Natural killer cell treated with Interleukin-12 subunit alpha and Interleukin-12 subunit beta and Interleukin-15 and Interleukin-18, amount 100 ng/mL, for 72 hours (primary cell): ENCODE measurements around the gene TMEM207. TPM values are rescaled to one million over a fixed set of nuclear protein-coding genes. Genes with fewer than 3 reads are reported as not detected.

Experiments used
- ATAC-seq, 2 donors: fragments of 150-1000 bp; cut with Tn5 transposase in 1 of 2; sonication (Bioruptor Pico), chemical (Tn5 transposase) in 1 of 2; 2 replicates each; pipeline ENCODE4 v1.10.0; 2021
- DNase-seq: peaks from one replicate; pipeline ENCODE4 v3.0.0; 2022; ENCODE audit warnings: low spot score
- H3K27ac Mint-ChIP-seq, 2 donors: 1 replicate in 1 of 2; 2 replicates in 1 of 2; pipeline ENCODE4 v1.8.0; 2022; ENCODE audit warnings: mixed read lengths in 2 of 2, mild to moderate bottlenecking in 1 of 2, moderate library complexity in 1 of 2
- H3K27me3 Mint-ChIP-seq, 2 donors: 1 replicate in 1 of 2; 2 replicates in 1 of 2; pipeline ENCODE4 v1.8.0; 2022; ENCODE audit warnings: mixed read lengths in 2 of 2
- H3K36me3 Mint-ChIP-seq: one replicate; pipeline ENCODE4 v1.8.0; 2022; ENCODE audit warnings: mixed read lengths
- H3K4me1 Mint-ChIP-seq, 2 donors: 1 replicate in 1 of 2; 2 replicates in 1 of 2; pipeline ENCODE4 v1.8.0; 2022; ENCODE audit warnings: low read depth in 2 of 2, mixed read lengths in 2 of 2, mild to moderate bottlenecking in 1 of 2
- H3K4me3 Mint-ChIP-seq: one replicate; pipeline ENCODE4 v1.8.0; 2022; ENCODE audit warnings: mixed read lengths
- H3K9me3 Mint-ChIP-seq: 2 replicates; pipeline ENCODE4 v1.8.0; 2022; ENCODE audit warnings: mixed read lengths
- total RNA-seq, 2 donors: library from RNA; stranded (reverse); gene quantifications; one replicate each; pipeline ENCODE4 v1.2.3, GENCODE V29; 2022

TMEM207 gene
- not detected for total RNA-seq

GRCh38 chr3:190449801-190450200 is at the start of gene TMEM207:
Gene TMEM207, minus strand, starts transcription at chr3:190449901. Its CDS starts 92 bp downstream, at chr3:190449809.
- ATAC-seq (no peak), DNase-seq (no peak)
- Mint-ChIP-seq H3K36me3 (no peaks in the 10 kb centered on the region), H3K4me1 (peaks cover 2 to 3% of the 10 kb centered on the region in 2 donors), H3K9me3 (no peaks in the 10 kb centered on the region), H3K27me3 (peaks cover 3 to 9% of the 10 kb centered on the region in 2 donors), H3K4me3 (no peak within 1 kb of the TSS), H3K27ac (no peak within 1 kb of the TSS)

GRCh38 chr3:190499122-190499521 is 49.4 kb upstream of the TMEM207 start:
- no peak overlapping the region for H3K4me3 Mint-ChIP-seq
- no peaks in the 10 kb centered on the region for H3K9me3 Mint-ChIP-seq
- peaks cover 25 to 77% of the 10 kb centered on the region in 2 donors for H3K27me3 Mint-ChIP-seq
- H3K36me3 Mint-ChIP-seq: no peaks in the 10 kb centered on the region
- ATAC-seq (no peak), DNase-seq (no peak)
- no peak overlapping the region for H3K27ac Mint-ChIP-seq
- no peaks in the 10 kb centered on the region for H3K4me1 Mint-ChIP-seq

DNA sequence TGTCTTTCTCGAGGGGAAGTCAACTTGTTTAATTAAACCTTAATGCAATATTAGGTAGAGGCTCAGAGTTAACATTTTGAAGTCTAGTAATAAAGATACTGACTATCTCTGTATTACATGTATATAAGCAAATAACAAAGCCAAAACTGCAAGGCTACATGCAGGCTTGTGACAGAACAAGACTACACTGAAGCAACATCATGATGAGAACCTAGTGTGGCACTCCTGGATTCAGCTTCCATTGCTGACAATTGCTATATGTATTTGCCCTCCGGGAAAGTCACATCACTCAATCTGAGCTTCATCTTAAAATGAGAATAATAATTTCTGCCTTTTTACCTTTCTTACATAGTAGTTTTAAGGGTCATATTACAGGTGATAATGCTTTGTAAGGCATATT is 48.6 kb upstream of the TMEM207 start:
- ATAC-seq (no peak), DNase-seq (no peak)

DNA sequence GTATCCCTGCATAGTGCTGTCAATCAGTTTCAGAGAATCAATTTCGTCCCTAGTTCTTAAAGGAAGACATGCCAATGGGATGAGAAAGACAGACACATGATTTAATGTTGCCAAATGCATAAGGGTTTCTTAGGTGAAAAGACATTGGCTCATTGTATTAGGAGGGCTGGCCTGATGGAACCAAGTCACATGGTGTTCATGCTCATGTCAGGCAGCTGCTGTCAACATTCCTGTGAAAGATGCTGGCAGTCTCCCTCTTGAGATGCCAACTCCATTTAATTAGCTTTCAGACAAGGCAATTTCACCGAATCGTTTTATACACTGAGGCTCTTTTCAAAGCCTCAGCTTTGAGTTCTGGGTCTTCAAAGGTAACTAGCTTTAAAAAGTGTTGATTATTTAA is 48.1 kb upstream of the TMEM207 start:
- H3K9me3 Mint-ChIP-seq: no peaks in the 10 kb centered on the region
- DNase-seq (no peak), ATAC-seq (no peak)
- H3K27ac Mint-ChIP-seq: no peak overlapping the region
- H3K27me3 Mint-ChIP-seq: peaks cover 32 to 84% of the 10 kb centered on the region in 2 donors
- no peaks in the 10 kb centered on the region for H3K36me3 Mint-ChIP-seq
- no peak overlapping the region for H3K4me3 Mint-ChIP-seq
- H3K4me1 Mint-ChIP-seq: no peaks in the 10 kb centered on the region

More for the DNA sequence above, 48.6 kb upstream of the TMEM207 start:
- H3K4me1 Mint-ChIP-seq: no peaks in the 10 kb centered on the region
- no peaks in the 10 kb centered on the region for H3K36me3 Mint-ChIP-seq
- H3K27ac Mint-ChIP-seq: no peak overlapping the region
- peaks cover 29 to 84% of the 10 kb centered on the region in 2 donors for H3K27me3 Mint-ChIP-seq
- H3K4me3 Mint-ChIP-seq: no peak overlapping the region
- H3K9me3 Mint-ChIP-seq: no peaks in the 10 kb centered on the region

- Mint-ChIP-seq H3K27me3 (peaks cover 36 to 86% of the 10 kb centered on the region in 2 donors), H3K4me1 (no peaks in the 10 kb centered on the region)
Observed at GRCh38 chr3:190496859-190497258, 47.2 kb upstream of the TMEM207 start.

DNA sequence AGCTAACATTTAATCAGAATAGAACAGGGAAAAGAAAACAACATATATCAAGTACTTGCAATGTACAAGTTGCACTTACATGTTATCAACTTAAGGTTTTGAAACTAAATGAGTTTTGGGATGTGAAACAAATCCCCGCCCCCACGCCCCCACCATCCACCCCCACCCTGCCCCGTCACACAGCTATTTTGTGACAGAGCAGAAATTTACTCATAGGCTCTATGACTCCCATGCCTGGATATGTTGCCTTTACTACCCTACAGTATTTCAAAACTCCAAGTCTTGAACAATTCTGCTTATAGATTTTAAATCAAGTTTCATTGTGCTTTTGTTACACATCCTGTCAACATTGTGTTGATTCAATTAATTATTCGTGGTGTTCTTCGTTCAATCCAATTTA is 46.1 kb upstream of the TMEM207 start:
- ATAC-seq (no peak), DNase-seq (no peak)
- Mint-ChIP-seq H3K36me3 (no peaks in the 10 kb centered on the region), H3K4me3 (no peak overlapping the region), H3K27ac (no peak overlapping the region), H3K4me1 (no peaks in the 10 kb centered on the region), H3K9me3 (no peaks in the 10 kb centered on the region), H3K27me3 (peaks cover 31 to 83% of the 10 kb centered on the region in 2 donors)

More at GRCh38 chr3:190496859-190497258, 47.2 kb upstream of the TMEM207 start:
- ATAC-seq: no peak
- H3K36me3 Mint-ChIP-seq: no peaks in the 10 kb centered on the region
- no peak overlapping the region for H3K27ac Mint-ChIP-seq
- no peak for DNase-seq
- H3K4me3 Mint-ChIP-seq: no peak overlapping the region
- no peaks in the 10 kb centered on the region for H3K9me3 Mint-ChIP-seq

GRCh38 chr3:190495354-190495753 is 45.7 kb upstream of the TMEM207 start:
- Mint-ChIP-seq H3K27me3 (peaks cover 27 to 83% of the 10 kb centered on the region in 2 donors), H3K4me1 (no peaks in the 10 kb centered on the region), H3K27ac (no peak overlapping the region), H3K9me3 (no peaks in the 10 kb centered on the region), H3K36me3 (no peaks in the 10 kb centered on the region), H3K4me3 (no peak overlapping the region)
- no peak for ATAC-seq
- DNase-seq: no peak

- no peak for ATAC-seq
- no peak overlapping the region for H3K27ac Mint-ChIP-seq
- no peak overlapping the region for H3K4me3 Mint-ChIP-seq
- no peaks in the 10 kb centered on the region for H3K36me3 Mint-ChIP-seq
- peaks cover 27 to 82% of the 10 kb centered on the region in 2 donors for H3K27me3 Mint-ChIP-seq
- no peaks in the 10 kb centered on the region for H3K4me1 Mint-ChIP-seq
- no peaks in the 10 kb centered on the region for H3K9me3 Mint-ChIP-seq
- DNase-seq: no peak
Observed at GRCh38 chr3:190494907-190495306, 45.2 kb upstream of the TMEM207 start.

- H3K9me3 Mint-ChIP-seq: no peaks in the 10 kb centered on the region
- no peak for DNase-seq
- no peaks in the 10 kb centered on the region for H3K4me1 Mint-ChIP-seq
- no peak for ATAC-seq
- H3K27me3 Mint-ChIP-seq: peaks cover 33 to 86% of the 10 kb centered on the region in 2 donors
- H3K4me3 Mint-ChIP-seq: no peak overlapping the region
- no peak overlapping the region for H3K27ac Mint-ChIP-seq
- no peaks in the 10 kb centered on the region for H3K36me3 Mint-ChIP-seq
Observed at GRCh38 chr3:190492966-190493365, 43.3 kb upstream of the TMEM207 start.

GRCh38 chr3:190492129-190492528 is 42.4 kb upstream of the TMEM207 start:
- Mint-ChIP-seq H3K27me3 (peaks cover 33 to 81% of the 10 kb centered on the region in 2 donors), H3K36me3 (no peaks in the 10 kb centered on the region), H3K4me1 (no peaks in the 10 kb centered on the region), H3K9me3 (no peaks in the 10 kb centered on the region), H3K4me3 (no peak overlapping the region), H3K27ac (no peak overlapping the region)
- ATAC-seq (no peak), DNase-seq (no peak)

DNA sequence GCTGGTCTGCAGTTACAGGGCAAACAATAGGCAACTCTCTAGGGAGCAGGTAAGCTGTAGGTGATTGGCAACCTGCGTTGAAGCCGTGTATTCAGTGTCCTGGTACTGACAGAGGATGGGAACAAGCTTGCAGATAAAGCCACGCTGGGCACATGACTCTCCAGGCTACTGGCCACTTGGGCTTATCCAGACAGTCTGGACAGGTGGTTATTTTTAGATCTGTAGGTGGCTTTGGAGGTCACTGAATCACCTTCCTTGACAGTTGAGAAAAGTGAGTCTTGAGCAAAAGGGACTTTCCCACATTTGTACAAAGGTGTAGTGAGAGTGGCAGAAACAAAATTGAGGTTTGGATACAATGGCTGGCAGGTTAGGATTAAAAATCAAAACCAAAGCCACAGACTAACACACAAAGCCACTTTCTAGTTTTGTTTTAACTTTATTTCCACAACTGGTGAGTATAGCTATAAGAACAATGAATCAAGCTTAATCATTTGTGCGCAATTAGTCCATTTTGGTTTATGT is 41.9 kb upstream of the TMEM207 start:
- ATAC-seq: peak; percentile 57 to 75
- H3K27ac Mint-ChIP-seq: no peak overlapping the region
- no peaks in the 10 kb centered on the region for H3K9me3 Mint-ChIP-seq
- no peak for DNase-seq
- peaks cover 30 to 81% of the 10 kb centered on the region in 2 donors for H3K27me3 Mint-ChIP-seq
- no peaks in the 10 kb centered on the region for H3K4me1 Mint-ChIP-seq
- no peak overlapping the region for H3K4me3 Mint-ChIP-seq
- no peaks in the 10 kb centered on the region for H3K36me3 Mint-ChIP-seq

- Mint-ChIP-seq H3K36me3 (no peaks in the 10 kb centered on the region), H3K27me3 (peaks cover 16 to 62% of the 10 kb centered on the region in 2 donors), H3K9me3 (no peaks in the 10 kb centered on the region), H3K4me3 (no peak overlapping the region), H3K27ac (no peak overlapping the region), H3K4me1 (no peaks in the 10 kb centered on the region)
- ATAC-seq: no peak
- no peak for DNase-seq
Observed at GRCh38 chr3:190486908-190487607, 37.4 kb upstream of the TMEM207 start.

GRCh38 chr3:190486533-190486864 is 36.8 kb upstream of the TMEM207 start:
- Mint-ChIP-seq H3K36me3 (no peaks in the 10 kb centered on the region), H3K27ac (no peak overlapping the region), H3K4me3 (no peak overlapping the region), H3K4me1 (no peaks in the 10 kb centered on the region), H3K9me3 (no peaks in the 10 kb centered on the region), H3K27me3 (peaks cover 16 to 67% of the 10 kb centered on the region in 2 donors)
- DNase-seq (no peak), ATAC-seq (no peak)

- ATAC-seq: no peak
- H3K27me3 Mint-ChIP-seq: peaks cover 16 to 63% of the 10 kb centered on the region in 2 donors
- no peaks in the 10 kb centered on the region for H3K4me1 Mint-ChIP-seq
- no peaks in the 10 kb centered on the region for H3K36me3 Mint-ChIP-seq
- H3K9me3 Mint-ChIP-seq: no peaks in the 10 kb centered on the region
- DNase-seq: no peak
- no peak overlapping the region for H3K27ac Mint-ChIP-seq
- no peak overlapping the region for H3K4me3 Mint-ChIP-seq
Observed at GRCh38 chr3:190485830-190486532, 36.3 kb upstream of the TMEM207 start.
